Muscle of back (tissue), 11 donors: ENCODE results near the gene VEZT. TPM values are rescaled to one million over a fixed set of nuclear protein-coding genes. Genes with fewer than 3 reads are reported as not detected.
A peak's percentile ranks its signal among the peaks of the same experiment; 100 is the strongest.
"Not testable (repeated sequence)": the region's sequence is repeated elsewhere in the genome, so short reads cannot be mapped to it uniquely, and the experiment has no call there.

Source experiments
- DNase-seq, 3 donors: peaks; one replicate each; pipeline versions ENCODE4 v3.0.0 to v3.0.0-alpha.2; 2013
- polyA plus RNA-seq, 10 donors: library from polyadenylated mRNA; unstranded; fragments of 120-200 nt; gene quantifications; one replicate each; pipeline ENCODE4 v1.2.1, GENCODE V29; 2013; ENCODE audit not compliant: insufficient read length in 10 of 10

Gene VEZT
- polyA plus RNA-seq, 10 donors, result 58.8 to 99.7 (median 75.0) TPM

DNA sequence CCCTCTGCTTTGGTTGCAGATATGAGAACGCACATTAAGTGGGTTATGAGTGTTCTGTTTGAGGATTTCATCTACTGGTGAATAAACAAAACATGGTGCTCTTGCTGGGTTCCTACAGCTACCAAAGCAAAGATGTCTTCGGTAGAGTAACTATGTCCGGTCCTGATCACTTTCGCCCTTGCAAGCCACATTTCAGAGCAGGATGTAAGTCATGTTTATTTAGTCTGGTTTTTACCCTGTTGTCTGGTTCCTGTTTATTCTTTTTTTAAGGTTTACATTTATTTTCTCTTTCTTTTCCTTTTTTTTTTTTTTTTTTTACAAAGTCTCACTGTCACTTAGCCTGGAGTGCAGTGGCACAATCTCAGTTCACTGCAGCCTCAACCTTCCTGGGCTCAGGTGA lies 99.2 kb downstream of the VEZT start:
- no peak for DNase-seq

DNA sequence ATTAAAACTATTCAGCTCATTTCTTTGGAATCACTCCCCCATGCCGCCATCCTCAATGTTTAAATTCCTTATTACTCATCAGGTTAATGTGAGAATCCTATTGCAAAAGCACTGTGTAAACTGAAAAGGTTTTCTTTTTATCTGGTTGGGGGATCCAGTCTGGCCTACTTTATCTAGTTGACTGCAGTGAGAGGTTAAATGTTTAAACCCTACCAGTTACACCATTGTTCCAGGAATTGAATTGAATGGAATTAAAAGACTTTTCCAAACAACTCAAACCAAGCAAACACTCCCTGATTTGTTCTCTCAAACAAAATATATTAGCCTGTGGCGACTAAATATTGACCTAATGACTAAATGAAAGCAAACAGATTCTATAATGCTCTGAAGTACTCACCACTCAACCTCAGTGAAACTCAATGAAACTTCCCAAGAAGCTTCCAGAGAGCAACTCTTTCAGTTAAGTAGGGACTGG lies 100.5 kb downstream of the VEZT start:
- DNase-seq, result peak in 1 of 3 donors; percentile 63

DNA sequence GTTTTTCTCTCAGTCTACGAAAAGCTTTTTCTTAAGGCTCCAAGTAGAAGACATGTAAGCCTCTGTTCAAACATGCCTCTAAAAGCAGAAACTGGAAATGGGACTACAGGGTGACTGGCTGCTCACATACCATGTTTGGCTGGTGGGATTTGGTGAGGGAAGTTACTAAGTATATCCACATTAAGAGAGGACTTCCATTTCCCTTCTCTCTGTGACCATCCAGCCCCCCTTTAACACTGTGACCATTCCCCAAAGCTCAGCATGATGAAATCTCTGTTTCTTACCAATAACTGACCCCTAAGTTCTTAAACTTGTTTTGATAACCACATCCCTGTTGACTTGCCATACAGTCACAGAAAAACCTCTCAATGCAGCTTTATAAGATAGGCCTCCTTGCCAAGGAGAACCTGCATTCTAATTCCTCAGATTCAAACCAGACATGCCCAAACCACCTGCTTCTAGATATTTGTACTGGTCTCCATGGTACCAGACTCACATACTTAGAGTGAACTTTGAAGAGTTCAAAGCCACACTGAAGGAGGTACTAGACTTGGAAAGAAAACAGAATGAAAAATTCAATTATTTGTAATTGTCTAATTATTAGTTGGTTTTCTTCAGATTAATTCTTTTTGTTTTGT lies 102.2 kb downstream of the VEZT start:
- DNase-seq, result no peak

DNA sequence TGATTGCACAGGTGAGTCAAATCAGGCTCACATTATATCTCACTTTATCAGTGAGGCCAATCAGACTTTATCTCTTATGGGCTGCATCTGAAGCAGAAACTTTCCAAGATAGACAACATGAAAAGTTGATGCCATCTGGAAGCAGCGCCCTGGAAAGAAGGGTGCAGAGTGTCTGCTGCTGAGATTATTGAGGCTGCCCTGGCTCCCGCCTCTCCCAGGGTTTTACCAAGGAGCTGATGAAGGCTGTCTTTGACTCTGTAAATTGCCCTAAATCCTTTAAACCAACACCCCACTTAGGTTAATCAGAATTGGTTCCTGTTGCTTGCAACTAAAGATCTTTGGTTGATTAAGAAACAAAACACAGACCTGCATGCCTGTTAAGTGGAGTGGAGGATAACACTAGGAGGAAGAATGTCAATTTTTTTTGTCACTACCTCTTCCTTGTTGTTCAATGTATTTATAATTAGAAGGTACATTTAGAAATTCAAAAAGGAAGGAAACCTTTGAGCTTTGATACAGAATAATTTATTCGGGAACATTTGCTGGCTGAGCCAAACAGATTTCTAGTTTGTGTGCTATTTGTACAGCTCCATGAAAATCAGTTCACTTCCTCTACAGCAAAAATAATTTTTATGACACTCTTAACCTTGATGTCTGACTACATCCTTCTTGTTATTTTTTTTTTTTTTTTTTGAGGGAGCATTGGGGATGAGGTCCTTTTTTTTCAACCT lies 104.1 kb downstream of the VEZT start:
- DNase-seq, result no peak

DNA sequence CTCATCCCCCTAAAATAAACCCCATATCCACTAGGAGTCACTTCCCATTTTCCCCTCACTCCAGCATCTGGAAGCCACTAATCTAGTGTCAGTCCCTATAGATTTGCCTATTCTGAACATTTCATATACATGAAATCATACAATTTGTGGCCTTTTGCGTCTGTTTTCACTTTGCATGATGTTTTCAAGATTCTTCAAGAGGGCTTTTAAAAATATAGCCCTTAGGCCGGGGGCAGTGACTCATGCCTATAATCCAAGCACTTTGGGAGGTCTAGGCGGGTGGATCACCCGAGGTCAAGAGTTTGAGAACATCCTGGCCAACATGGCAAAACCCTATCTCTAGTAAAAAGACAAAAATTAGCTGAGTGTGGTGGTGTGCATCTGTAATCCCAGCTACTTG lies 104.7 kb downstream of the VEZT start:
- peak; percentile 15 to 86 (median 55) for DNase-seq

DNA sequence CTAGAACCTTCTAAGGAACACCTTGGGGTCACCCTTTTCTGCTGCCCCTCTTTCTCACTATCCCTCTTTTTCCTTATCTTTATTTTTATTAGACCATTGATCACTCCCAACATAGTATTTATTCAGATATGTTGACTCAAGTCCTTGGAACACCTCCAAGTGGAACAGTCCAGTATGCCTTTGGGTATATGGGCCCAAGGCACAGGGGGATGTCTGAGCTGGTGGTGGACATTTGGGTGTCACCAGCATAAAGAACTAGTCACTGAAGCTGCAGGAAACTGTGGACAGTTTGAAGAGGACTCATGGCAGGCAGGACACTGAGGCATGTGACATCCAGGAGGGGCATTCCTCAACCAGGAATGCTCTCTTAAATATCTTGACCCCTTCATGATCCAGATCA lies 105.6 kb downstream of the VEZT start:
- no peak for DNase-seq

DNA sequence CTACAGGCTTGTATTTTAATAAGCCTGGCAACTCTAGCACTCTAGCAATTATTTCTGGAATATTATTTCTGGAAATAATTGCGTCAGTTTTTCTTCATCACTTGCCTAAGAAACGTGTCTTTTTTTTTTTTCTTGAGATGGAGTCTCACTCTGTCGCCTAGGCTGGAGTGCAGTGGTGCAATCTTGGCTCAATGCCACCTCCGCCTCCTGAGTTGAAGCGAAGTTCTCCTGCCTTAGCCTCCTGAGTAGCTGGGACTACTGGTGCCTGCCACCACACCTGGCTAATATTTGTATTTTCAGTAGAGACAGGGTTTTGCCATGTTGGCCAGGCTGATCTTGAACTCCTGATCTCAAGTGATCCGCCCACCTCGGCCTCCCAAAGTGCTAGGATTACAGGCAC lies 106.6 kb downstream of the VEZT start:
- not testable (repeated sequence) for DNase-seq

DNA sequence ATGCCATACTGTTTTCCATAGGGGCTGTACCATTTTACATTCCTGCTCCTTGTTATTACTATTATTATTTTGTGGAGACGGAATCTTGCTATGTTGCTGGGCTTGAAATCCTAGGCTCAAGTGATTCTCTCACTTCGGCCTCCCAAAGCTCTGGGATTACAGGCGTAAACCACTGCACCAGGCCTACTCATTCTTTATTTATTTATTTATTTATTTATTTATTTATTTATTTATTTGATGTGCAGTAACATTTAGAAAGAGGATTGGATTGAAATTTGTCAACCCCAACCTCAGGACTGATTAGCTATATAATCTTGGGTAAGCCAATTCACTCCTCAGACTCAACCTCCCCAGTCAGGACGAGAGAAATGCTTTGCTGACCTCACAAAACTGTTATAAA lies 107.9 kb downstream of the VEZT start:
- DNase-seq, result no peak

DNA sequence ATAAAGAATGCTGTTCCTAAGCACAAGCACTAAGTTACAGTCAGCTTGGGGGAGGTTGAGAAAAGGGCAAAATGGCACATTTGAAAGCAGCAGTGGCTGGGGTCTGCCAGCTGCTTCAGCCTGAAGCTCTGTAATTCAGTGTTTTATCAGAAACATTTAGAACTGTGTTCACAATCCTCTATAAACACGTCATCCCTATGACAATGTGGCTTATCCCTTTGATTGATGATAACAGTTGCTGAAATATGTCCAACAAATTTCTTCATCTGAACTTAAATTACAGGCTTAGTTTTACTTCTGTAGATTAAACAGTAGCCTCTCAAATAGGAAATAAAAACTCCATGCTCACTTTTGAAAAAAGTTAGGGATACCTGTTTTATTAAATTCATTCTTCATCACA lies 108.8 kb downstream of the VEZT start:
- peak in 2 of 3 donors; percentile 7 to 62 for DNase-seq

DNA sequence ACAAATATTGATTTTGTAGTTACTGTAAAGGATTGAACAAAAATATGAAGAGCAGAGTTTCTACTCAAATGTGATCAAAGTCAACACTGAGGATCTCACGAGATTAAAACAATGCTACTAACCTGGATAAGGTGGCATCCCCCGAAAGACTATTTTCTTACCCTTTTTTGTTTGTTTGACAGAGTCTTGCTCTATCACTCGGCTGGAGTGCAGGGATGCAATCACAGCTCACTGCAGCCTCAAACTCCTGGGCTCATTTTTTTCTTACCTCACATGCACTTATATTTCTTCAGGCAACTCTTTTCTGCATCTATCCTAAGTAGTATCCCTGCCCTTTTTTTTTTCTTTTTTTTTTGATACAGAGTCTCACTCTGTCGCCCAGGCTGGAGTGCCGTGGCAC lies 109.2 kb downstream of the VEZT start:
- DNase-seq, result no peak

DNA sequence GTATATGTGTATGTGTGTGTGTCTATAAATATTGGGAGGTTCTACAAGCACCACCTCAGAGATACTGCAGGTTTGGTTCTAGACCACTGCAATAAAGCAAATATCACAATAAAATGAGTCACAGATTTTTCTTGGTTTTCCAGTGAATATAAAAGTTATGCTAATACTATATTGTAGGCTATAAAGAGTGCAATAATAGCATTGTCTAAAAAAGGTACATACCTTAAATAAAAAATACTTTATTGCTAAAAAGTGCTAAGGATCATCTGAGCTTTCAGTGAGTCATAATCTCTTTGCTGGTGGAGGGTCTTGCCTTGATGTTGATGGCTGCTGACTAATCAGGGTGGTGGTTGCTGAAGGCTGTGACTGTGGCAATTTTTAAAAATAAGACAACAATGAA lies 111.1 kb downstream of the VEZT start:
- DNase-seq, result no peak

DNA sequence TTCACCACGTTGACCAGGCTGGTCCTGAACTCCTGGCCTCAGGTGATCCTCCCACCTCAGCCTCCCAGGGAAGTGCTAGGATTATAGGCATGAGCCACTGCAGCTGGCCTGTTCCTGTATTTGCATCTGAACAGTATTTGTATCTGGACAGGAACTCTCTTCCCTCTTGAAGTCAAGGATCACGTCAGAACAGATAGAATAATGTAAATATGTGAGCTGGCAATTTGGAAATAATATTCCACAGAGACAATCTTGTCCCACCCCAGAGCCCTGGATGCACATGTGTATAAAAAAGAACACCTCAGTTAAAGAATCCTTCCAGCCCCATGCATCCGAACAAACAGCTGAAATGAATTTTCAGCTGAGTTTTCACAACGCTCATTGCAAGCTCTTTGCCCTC lies 118.3 kb downstream of the VEZT start:
- no peak for DNase-seq

DNA sequence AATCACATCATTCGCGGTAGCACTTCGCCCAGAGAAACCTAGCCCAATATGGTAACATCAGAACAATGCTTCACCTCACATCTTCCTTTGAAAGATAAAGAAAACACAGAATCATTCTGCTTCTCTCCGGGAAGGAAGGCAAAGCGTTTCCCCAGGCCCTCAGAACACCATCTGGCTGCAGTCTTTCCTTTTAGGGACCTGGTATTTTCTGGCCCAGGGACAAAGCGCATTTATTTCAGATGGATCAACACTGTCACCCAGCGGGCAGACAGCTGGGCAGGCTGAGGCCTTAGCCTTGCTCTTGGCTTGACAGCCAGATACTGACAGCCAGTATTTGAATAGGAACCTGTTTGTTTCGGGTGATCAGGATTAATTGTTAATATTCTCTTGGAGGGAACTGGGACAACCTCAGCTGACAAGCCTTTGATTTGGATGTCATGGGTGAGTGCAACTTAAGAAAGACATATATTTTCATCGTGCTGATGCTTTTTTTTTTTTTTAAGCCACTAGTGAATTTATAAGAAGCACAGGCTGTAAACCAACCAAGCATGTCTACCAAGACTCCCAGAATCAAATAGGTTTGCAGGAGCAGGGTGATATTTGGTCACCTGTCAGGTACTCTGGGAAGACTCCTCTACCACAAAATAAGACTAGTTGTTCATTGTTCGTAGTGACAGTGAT lies 118.9 kb downstream of the VEZT start:
- peak; percentile 85 to 91 (median 89) for DNase-seq

DNA sequence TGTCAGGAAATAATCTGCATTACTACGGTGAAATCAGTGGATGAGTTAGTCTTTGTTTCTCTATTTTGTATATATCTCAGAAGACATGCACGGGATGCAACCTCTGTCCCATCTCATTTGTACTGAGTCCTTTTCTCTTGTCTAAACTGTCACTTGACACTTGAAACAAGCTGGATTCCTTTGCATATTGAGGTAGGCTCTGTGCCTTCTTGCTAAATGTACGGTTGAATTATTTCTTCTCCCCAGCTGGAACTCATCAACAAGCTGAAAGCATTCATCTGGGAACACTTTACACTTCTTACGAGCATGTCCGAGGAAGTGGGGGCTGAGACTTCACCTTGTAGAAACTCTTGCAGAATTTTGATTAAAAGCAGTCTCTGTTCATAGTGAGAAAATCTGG lies 119.5 kb downstream of the VEZT start:
- DNase-seq, result peak; percentile 40 to 56 (median 53)

DNA sequence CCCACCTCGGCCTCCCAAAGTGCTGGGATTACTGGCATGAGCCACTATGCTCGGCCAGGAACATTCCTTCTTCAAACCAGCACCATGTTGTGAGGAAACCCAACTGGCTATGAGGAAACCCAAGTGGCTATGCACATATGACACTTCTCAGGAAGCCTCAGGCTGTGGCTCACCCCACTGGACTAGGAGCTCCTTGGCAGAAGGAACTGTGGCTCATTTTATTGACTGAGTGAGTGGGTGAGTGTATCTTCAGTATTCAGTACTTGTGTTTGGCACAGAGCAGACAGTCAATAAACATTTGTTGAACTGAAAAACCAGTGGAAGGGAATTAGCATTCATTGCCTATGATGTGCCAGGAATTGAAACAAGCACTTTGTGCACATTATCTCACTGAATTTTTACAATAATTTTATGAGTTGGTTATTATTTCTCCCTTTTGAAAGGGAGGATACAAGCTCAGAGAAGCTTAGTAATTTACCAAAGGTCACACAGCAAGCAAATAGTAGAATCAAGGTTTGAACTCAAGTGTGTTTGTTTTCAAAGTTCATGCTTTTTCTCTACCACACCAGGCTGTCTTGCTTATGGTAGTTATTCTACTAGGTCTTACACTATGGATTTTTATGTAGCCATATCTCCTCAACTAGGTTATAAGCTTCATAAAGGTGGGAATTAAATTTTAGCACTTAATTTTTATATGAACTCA lies 121.6 kb downstream of the VEZT start:
- no peak for DNase-seq

DNA sequence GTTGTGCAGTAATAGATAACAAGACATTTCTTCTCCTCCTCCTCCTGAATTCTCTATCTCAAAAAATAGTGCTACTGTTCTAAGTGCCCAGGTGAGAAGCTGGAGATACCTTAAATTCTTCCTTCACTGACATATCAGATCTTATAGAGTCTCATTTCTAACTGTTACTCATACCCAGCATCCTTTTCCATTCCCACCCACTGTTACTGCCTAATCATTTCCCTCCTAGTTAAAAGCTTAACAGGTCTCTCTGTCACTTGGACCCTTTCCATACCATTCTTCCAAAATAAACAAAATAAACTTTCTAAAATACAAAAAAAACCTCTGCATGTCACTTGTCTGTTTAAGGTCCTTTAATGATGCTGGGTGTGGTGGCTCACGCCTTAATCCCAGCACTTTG lies 124.4 kb downstream of the VEZT start:
- no peak for DNase-seq

DNA sequence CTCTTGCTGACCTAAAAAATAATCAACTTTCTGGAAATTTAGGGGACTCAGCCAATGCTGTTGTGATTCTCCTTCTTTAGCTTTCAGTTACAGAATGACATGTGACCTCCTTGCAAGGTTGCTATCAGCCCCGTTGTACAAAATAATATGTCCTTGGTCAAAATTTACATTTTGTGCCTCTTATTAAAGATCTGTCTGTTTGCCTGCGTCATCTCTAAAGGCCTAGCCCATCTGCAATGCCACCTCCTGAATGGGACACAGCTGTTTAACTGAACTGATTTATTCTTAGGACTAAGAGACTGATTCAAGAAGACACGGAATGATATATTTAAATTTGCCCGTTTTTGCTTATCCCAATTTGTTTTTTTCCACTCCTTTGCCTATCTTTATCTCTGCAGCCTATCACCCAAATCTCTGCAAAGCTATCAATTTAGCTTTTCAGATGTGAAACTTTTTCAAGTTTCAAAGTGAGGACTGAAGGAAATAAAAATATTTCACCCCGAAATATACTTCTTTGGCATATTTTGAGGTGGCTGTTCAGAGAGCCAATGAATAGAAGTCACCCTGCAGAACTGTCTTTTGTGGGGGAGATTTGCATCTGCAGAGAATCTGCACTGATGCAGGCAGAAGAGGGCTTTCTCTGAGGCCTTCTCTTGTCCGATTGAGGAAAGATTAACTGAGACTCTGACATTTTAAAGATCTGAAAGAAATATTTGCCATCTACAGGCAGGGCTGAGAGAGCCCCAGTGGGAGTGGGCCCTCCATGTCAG lies 126.0 kb downstream of the VEZT start:
- DNase-seq, result no peak

DNA sequence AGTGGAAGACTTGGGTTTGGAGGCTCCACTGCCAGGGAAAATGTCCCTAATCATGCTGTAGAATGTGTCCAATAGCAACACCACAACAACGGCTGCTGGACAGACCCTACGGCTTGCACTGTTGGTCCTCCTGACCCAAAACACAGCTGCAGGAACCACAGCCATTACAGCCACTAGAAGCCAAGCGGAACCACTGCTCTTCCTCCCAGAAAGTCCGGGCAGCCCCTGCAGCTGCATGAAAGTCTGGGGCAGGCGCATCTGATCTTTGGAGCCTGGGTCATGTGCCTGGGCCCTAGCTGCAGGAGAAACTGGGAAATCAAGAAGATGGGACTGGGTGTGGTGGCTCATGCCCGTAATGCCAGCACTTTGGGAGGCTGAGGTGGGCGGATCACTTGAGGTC lies 131.7 kb downstream of the VEZT start:
- no peak for DNase-seq

DNA sequence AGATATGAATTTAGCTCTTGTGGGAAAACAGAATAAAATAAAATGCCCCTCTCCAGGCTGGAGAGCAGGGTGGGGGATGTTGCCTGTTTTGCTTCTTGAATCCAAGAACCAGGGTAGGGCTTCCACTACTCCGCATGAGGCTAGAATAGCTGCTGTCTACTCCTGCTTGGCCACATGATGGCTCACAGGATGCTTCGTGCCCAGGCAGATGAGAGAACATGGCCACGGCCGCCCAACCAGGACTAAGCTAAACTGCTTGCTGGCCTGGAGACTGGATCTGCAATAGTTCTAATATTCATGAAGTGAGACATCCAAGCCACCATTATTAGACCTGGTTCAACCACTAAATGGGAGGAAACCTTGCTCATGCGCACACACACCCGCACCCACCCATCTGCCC lies 134.1 kb downstream of the VEZT start:
- no peak for DNase-seq
